GM12865 (cell line): ENCODE results near the gene MTA1.

Experiments
- DNase-seq: peaks from one replicate; pipeline ENCODE4 v3.0.0; 2010; ENCODE audit warnings: low read depth
- H3K4me3 ChIP-seq: 2 replicates; pipeline ENCODE4 v1.5.1; 2011; ENCODE audit warnings: mild to moderate bottlenecking, low read depth, low read length, control low read depth
- CTCF ChIP-seq: IDR thresholded peaks from 2 replicates; pipeline ENCODE4 v1.5.1; 2011; ENCODE audit warnings: low read length, control low read depth, low read depth, inconsistent platforms; ENCODE audit not compliant: insufficient read depth; ENCODE audit errors: missing control alignments

The MTA1 gene

GRCh38 chr14:105427412-105427811 lies 7.8 kb downstream of the MTA1 start:
- DNase-seq = no peak
- TF ChIP-seq CTCF = no peak
- H3K4me3 ChIP-seq = no peak overlapping the region

GRCh38 chr14:105427936-105428485 lies 8.4 kb downstream of the MTA1 start:
- no peak for TF ChIP-seq CTCF
- DNase-seq = no peak
- no peak overlapping the region for H3K4me3 ChIP-seq

- no peak for TF ChIP-seq CTCF
- no peak overlapping the region for H3K4me3 ChIP-seq
- DNase-seq = no peak
Observed at GRCh38 chr14:105430042-105430441, 10.4 kb downstream of the MTA1 start.

GRCh38 chr14:105430565-105430964 lies 10.9 kb downstream of the MTA1 start:
- no peak overlapping the region for H3K4me3 ChIP-seq
- TF ChIP-seq CTCF = no peak
- DNase-seq = no peak

- no peak overlapping the region for H3K4me3 ChIP-seq
- TF ChIP-seq CTCF = no peak
- no peak for DNase-seq
Observed at GRCh38 chr14:105431256-105431655, 11.6 kb downstream of the MTA1 start.

- no peak for TF ChIP-seq CTCF
- no peak for DNase-seq
- no peak overlapping the region for H3K4me3 ChIP-seq
Observed at GRCh38 chr14:105432657-105433056, 13.0 kb downstream of the MTA1 start.

GRCh38 chr14:105433161-105433605 lies 13.6 kb downstream of the MTA1 start:
- DNase-seq = no peak
- H3K4me3 ChIP-seq = no peak overlapping the region
- TF ChIP-seq CTCF = no peak
